Uterus (tissue), 4 donors: ENCODE results near the gene ACKR3. TPM values are rescaled to one million over a fixed set of nuclear protein-coding genes. Genes with fewer than 3 reads are reported as not detected.

ENCODE experiments used
- DNase-seq, 2 donors: peaks; one replicate each; pipeline ENCODE4 v3.0.0-alpha.2; 2019 to 2020
- H3K27ac ChIP-seq, 2 donors: fragments of 200-600 bp; sonication (generic); 1 replicate in 1 of 2; 2 replicates in 1 of 2; pipeline ENCODE4 v1.5.1; 2016 to 2018
- H3K27me3 ChIP-seq, 2 donors: fragments of 200-600 bp; sonication (generic); one replicate each; pipeline ENCODE4 v1.5.1; 2018 to 2019; ENCODE audit warnings: control low read depth in 1 of 2
- H3K36me3 ChIP-seq, 2 donors: fragments of 200-600 bp; sonication (generic); one replicate each; pipeline ENCODE4 v1.5.1; 2019; ENCODE audit warnings: control low read depth in 1 of 2
- H3K4me1 ChIP-seq, 2 donors: fragments of 200-600 bp; sonication (generic); one replicate each; pipeline ENCODE4 v1.5.1; 2018 to 2019; ENCODE audit warnings: control low read depth in 1 of 2
- H3K4me3 ChIP-seq, 2 donors: fragments of 200-600 bp; sonication (generic); 1 replicate in 1 of 2; 2 replicates in 1 of 2; pipeline ENCODE4 v1.5.1; 2018 to 2019; ENCODE audit warnings: mild to moderate bottlenecking in 1 of 2
- H3K9me3 ChIP-seq, 2 donors: fragments of 200-600 bp; sonication (generic); one replicate each; pipeline ENCODE4 v1.5.1; 2019; ENCODE audit warnings: control low read depth in 1 of 2
- CTCF ChIP-seq, 4 experiments: fragments of 200-600 bp in 2 of 4; fragments of 450-650 bp in 2 of 4; sonication (generic) in 2 of 4; IDR thresholded peaks; one replicate each; pipeline ENCODE4 v1.5.1; 2016 to 2019; ENCODE audit warnings: antibody characterized with exemption in 4 of 4, mild to moderate bottlenecking in 2 of 4, moderate library complexity in 1 of 4
- POLR2A ChIP-seq, 2 donors: fragments of 450-650 bp; IDR thresholded peaks; one replicate each; pipeline ENCODE4 v1.6.1; 2016; ENCODE audit warnings: antibody characterized with exemption in 2 of 2, mild to moderate bottlenecking in 1 of 2, moderate library complexity in 1 of 2
- intact Hi-C: fragments of 100-400 bp; cut with DNase I; formaldehyde crosslinking; loops from one replicate; pipeline ENCODE4 v1.15.1; 2023; ENCODE audit warnings: low total_unique reads
- total RNA-seq, 4 donors: library from RNA; depleted of rRNA in 3 of 4; stranded (reverse); fragments of >200 nt in 3 of 4; gene quantifications; one replicate each; pipeline versions ENCODE4 v1.1.0 to v1.2.4, GENCODE V29; 2014 to 2023
- donor health status: DM: yes; HTN: yes; CAD: no.

Gene ACKR3
- total RNA-seq, 4 donors from 2014 or later = 11.8 to 61.5 (median 26.2) TPM

- TF ChIP-seq POLR2A (IDR thresholded peaks at IDR 0.05) (no peak), CTCF (IDR thresholded peaks at IDR 0.05) (no peak)
- Histone ChIP-seq H3K4me1 (no peaks in the 10 kb centered on the region), H3K27me3 (no peaks in the 10 kb centered on the region), H3K36me3 (no peaks in the 10 kb centered on the region), H3K9me3 (no peaks in the 10 kb centered on the region), H3K4me3 (no peak overlapping the region), H3K27ac (no peak overlapping the region)
- intact Hi-C loops = no loop called here
- no peak for DNase-seq
Measured at GRCh38 chr2:236533343-236533742, 36.3 kb upstream of the ACKR3 start.

- no peak overlapping the region for H3K4me3 ChIP-seq
- H3K27ac ChIP-seq = no peak overlapping the region
- no peaks in the 10 kb centered on the region for H3K36me3 ChIP-seq
- TF ChIP-seq POLR2A (IDR thresholded peaks at IDR 0.05) (no peak), CTCF (IDR thresholded peaks at IDR 0.05) (no peak)
- intact Hi-C loops = no loop called here
- H3K27me3 ChIP-seq = no peaks in the 10 kb centered on the region
- no peaks in the 10 kb centered on the region for H3K4me1 ChIP-seq
- H3K9me3 ChIP-seq = no peaks in the 10 kb centered on the region
- DNase-seq = no peak
Measured at GRCh38 chr2:236535024-236535423, 34.6 kb upstream of the ACKR3 start.

- Histone ChIP-seq H3K27ac (no peak overlapping the region), H3K9me3 (no peaks in the 10 kb centered on the region), H3K27me3 (no peaks in the 10 kb centered on the region), H3K4me1 (no peaks in the 10 kb centered on the region), H3K4me3 (no peak overlapping the region), H3K36me3 (no peaks in the 10 kb centered on the region)
- no peak for DNase-seq
- TF ChIP-seq CTCF (IDR thresholded peaks at IDR 0.05) = no peak
- no peak for TF ChIP-seq POLR2A (IDR thresholded peaks at IDR 0.05)
- intact Hi-C loops = no loop called here
Measured at GRCh38 chr2:236536727-236537398, 32.8 kb upstream of the ACKR3 start.

GRCh38 chr2:236538242-236538641, 31.4 kb upstream of the ACKR3 start:
- Histone ChIP-seq H3K4me1 (no peaks in the 10 kb centered on the region), H3K27ac (no peak overlapping the region), H3K4me3 (no peak overlapping the region), H3K27me3 (no peaks in the 10 kb centered on the region), H3K36me3 (no peaks in the 10 kb centered on the region), H3K9me3 (no peaks in the 10 kb centered on the region)
- intact Hi-C loops = no loop called here
- no peak for DNase-seq
- TF ChIP-seq CTCF (IDR thresholded peaks at IDR 0.05) (no peak), POLR2A (IDR thresholded peaks at IDR 0.05) (no peak)

GRCh38 chr2:236541008-236541562, 28.5 kb upstream of the ACKR3 start:
- intact Hi-C loops = no loop called here
- DNase-seq = no peak
- Histone ChIP-seq H3K27ac (no peak overlapping the region), H3K36me3 (no peaks in the 10 kb centered on the region), H3K4me1 (no peaks in the 10 kb centered on the region), H3K4me3 (no peak overlapping the region), H3K9me3 (no peaks in the 10 kb centered on the region), H3K27me3 (no peaks in the 10 kb centered on the region)
- no peak for TF ChIP-seq CTCF (IDR thresholded peaks at IDR 0.05)
- no peak for TF ChIP-seq POLR2A (IDR thresholded peaks at IDR 0.05)
